DND-41 (cell line): ENCODE measurements around the gene SEC22A.

Experiments used
- ATAC-seq: fragments of 200-7000 bp; cut with Tn5 transposase; 3 replicates; pipeline ENCODE4 v1.9.1; 2021; ENCODE audit warnings: low read depth; ENCODE audit not compliant: insufficient read depth
- DNase-seq: peaks from one replicate; pipeline ENCODE4 v3.0.0-alpha.2; 2020
- H2AFZ ChIP-seq: 2 replicates; pipeline ENCODE4 v1.6.0; 2012; ENCODE audit warnings: low read depth, low read length
- H3K27ac ChIP-seq: 2 replicates; pipeline ENCODE4 v1.5.1; 2012; ENCODE audit warnings: low read length, inconsistent platforms
- H3K27me3 ChIP-seq: fragments of 200-600 bp; sonication (generic); 2 replicates; pipeline ENCODE4 v1.6.0; 2012; ENCODE audit warnings: low read length, mild to moderate bottlenecking, inconsistent platforms; ENCODE audit not compliant: insufficient read depth, poor library complexity
- H3K36me3 ChIP-seq: 2 replicates; pipeline ENCODE4 v1.5.1; 2012; ENCODE audit warnings: low read length, inconsistent platforms; ENCODE audit not compliant: insufficient read depth
- H3K4me1 ChIP-seq: 2 replicates; pipeline ENCODE4 v1.5.1; 2012; ENCODE audit warnings: mild to moderate bottlenecking, low read length; ENCODE audit not compliant: insufficient read depth
- H3K4me2 ChIP-seq: 2 replicates; pipeline ENCODE4 v1.6.0; 2012; ENCODE audit warnings: mild to moderate bottlenecking, moderate library complexity, low read length, inconsistent platforms; ENCODE audit not compliant: insufficient read depth
- H3K4me3 ChIP-seq, 2 experiments: fragments of 200-600 bp in 1 of 2; shearing (Covaris generic) in 1 of 2; 2 replicates each; pipeline ENCODE4 v1.5.1; 2012 to 2016; ENCODE audit warnings: inconsistent platforms in 2 of 2, low read length in 2 of 2, mild to moderate bottlenecking in 2 of 2, low read depth in 1 of 2, moderate library complexity in 1 of 2
- H3K79me2 ChIP-seq: 2 replicates; pipeline ENCODE4 v1.6.0; 2012; ENCODE audit warnings: low read length, inconsistent platforms; ENCODE audit not compliant: insufficient read depth
- H3K9ac ChIP-seq: 2 replicates; pipeline ENCODE4 v1.6.0; 2012; ENCODE audit warnings: low read depth, mild to moderate bottlenecking, inconsistent platforms, low read length, moderate library complexity
- H3K9me3 ChIP-seq: 2 replicates; pipeline ENCODE4 v1.5.1; 2012; ENCODE audit warnings: low read length, moderate library complexity, mild to moderate bottlenecking, inconsistent platforms; ENCODE audit not compliant: insufficient read depth, severe bottlenecking
- H4K20me1 ChIP-seq: 2 replicates; pipeline ENCODE4 v1.6.0; 2012; ENCODE audit warnings: low read length; ENCODE audit not compliant: insufficient read depth
- CTCF ChIP-seq: IDR thresholded peaks from 2 replicates; pipeline ENCODE4 v1.5.1; 2012; ENCODE audit warnings: borderline replicate concordance, low read length, moderate library complexity, mild to moderate bottlenecking; ENCODE audit not compliant: poor library complexity, severe bottlenecking; ENCODE audit errors: extremely low read depth
- EZH2 ChIP-seq: IDR thresholded peaks from 3 replicates; pipeline ENCODE4 v1.6.1; 2012; ENCODE audit warnings: borderline replicate concordance, low read depth, mild to moderate bottlenecking, moderate library complexity, low read length, inconsistent platforms; ENCODE audit not compliant: severe bottlenecking

SEC22A gene

DNA sequence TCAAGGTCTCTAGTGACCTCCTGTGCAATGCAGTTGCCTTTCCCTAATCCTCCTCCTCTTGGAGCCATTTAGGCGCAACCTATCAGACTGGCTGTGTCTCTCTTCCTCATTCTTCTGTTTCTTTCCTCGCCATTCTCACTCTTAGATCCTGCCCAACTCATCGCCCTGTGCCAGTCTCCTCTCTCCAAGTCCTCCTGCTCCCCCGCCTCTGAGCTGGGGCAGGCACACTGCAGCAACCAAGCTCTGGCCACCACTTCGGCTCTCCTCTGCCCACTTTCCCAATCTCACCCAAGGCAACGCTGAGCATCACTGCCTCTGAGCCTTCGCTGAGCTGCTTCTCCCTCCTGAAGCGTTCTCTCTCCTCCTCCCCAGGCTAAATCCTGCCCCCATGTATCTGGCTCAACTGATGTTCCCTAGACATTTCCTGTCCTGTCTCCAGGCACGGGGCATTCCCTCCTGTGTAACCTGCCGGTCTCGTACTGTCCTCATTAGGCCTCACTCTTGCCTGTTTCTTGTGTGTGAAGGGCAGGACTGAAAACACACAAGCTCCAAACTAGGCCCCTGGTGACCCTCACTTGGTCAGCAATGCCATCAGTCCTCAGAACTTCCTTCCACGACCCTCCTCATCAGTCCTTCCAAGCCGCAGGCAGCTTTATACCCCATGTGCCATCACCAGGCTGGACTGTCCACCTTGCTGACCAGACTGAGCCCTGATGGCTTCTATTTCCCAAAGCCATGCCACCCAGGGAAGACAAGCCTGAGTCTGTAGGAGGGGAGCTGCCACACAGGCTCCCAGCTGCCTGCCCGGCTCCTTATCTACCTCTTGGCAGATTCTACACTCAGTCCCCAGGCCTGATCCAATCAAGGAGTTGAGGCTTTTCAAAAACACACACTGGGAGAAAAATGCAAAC, 85.6 kb downstream of the SEC22A start:
- no peaks in the 10 kb centered on the region for H3K4me1 ChIP-seq
- H3K27me3 ChIP-seq: no peaks in the 10 kb centered on the region
- no peaks in the 10 kb centered on the region for H3K36me3 ChIP-seq
- peaks cover 20% of the 10 kb centered on the region for H4K20me1 ChIP-seq
- H3K79me2 ChIP-seq: no peaks in the 10 kb centered on the region
- no peak overlapping the region for H3K9ac ChIP-seq
- TF ChIP-seq EZH2 (no peak), CTCF (no peak)
- H3K9me3 ChIP-seq: no peaks in the 10 kb centered on the region
- no peak overlapping the region for H3K27ac ChIP-seq
- H3K4me3 ChIP-seq: no peak overlapping the region
- ATAC-seq (no peak), DNase-seq (no peak)
- H2AFZ ChIP-seq: no peak overlapping the region
- H3K4me2 ChIP-seq: no peak overlapping the region

DNA sequence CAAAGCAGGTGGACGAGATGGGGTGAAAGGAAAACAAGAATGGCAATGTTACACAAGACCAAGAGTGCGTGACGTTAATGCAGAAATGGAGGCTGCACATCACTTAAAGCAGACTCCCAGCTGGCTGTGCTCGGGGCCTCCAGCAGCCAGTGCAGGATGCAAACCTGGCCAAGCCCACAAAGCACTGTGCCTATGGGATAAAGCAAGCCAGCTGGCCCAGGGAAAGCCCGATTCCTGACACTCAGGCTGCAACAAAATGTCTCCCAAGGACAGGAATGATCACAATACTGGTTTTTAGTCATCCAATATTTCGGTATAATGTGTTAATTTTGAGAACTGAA, 86.2 kb downstream of the SEC22A start:
- no peak overlapping the region for H3K4me2 ChIP-seq
- ATAC-seq: no peak
- no peak overlapping the region for H3K4me3 ChIP-seq
- peaks cover 20% of the 10 kb centered on the region for H4K20me1 ChIP-seq
- H3K4me1 ChIP-seq: no peaks in the 10 kb centered on the region
- TF ChIP-seq EZH2 (no peak), CTCF (no peak)
- no peaks in the 10 kb centered on the region for H3K27me3 ChIP-seq
- no peaks in the 10 kb centered on the region for H3K9me3 ChIP-seq
- no peak overlapping the region for H3K27ac ChIP-seq
- H3K9ac ChIP-seq: no peak overlapping the region
- H3K79me2 ChIP-seq: no peaks in the 10 kb centered on the region
- DNase-seq: no peak
- H2AFZ ChIP-seq: no peak overlapping the region
- H3K36me3 ChIP-seq: no peaks in the 10 kb centered on the region

DNA sequence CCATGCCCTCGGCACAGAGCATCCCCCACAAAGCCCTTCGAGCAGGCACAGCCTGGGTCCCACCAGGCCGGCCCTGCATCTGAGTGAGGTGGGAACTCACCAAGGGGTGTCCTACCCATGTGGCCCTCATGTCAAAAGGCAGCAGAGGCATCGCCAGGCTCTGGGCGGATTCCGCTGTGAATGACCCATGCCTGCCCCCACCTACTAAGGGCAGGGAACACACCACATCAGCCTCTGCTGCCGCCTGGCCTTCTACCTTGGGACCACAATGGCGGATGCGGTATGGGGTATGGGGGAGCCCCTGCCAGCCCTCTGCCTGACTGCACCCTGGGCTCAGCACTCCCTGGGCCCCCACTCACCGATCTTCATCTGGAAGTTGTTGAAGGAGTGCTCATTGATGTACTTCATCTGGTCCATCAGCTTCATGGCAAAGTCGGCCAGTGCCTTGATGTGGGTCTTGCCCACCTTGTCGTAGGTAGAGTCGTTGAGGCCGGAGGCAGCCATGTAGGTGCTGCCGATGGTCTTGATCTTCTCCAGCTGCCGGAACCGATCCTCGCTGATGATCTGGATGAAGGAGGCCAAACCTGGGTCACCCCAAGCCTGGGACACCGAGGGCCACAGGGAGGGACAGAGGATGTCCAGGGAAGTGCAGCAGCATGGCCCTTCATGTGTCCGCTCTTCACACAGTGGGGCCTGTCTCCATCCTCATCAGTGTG, 87.8 kb downstream of the SEC22A start:
- Histone ChIP-seq H3K9ac (no peak overlapping the region), H2AFZ (no peak overlapping the region), H3K27me3 (no peaks in the 10 kb centered on the region), H3K4me2 (no peak overlapping the region), H3K27ac (no peak overlapping the region), H3K79me2 (no peaks in the 10 kb centered on the region), H4K20me1 (peaks cover 20% of the 10 kb centered on the region), H3K36me3 (no peaks in the 10 kb centered on the region), H3K4me3 (no peak overlapping the region), H3K9me3 (no peaks in the 10 kb centered on the region), H3K4me1 (no peaks in the 10 kb centered on the region)
- ATAC-seq (no peak), DNase-seq (no peak)
- TF ChIP-seq CTCF: no peak
- TF ChIP-seq EZH2: no peak
